ENCODE data around the gene HOXC6.

DNA sequence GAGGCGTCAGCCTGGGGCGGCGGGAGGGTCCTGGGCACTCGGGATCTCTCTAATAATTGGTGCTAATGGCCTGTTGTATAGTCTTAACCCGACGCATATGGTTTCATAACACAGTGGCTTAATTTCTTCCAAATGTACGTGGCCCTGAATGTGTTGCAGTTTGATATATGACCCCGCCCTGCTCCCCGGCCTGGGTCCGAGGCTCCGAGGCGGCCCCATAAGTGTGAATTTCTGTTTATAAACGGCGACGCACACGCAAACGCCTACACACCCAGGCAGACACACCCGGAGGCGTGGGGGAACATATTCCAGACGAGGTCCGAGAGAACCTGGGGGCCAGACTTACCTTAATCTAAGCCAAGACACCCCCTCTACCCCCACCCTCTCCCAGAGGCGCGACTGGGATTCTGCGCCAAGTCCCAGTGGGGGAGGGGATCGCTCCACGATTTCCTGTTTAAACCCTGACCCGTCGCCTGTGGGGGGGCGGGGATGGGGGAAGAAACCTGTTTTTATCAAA is 9.7 kb upstream of the HOXC6 start:
- TF ChIP-seq ZNF70 (CRISPR knock-in tag; IDR thresholded peaks at IDR 0.05), result no peak
- no peak for TF ChIP-seq BACH2 (CRISPR knock-in tag; IDR thresholded peaks at IDR 0.05; ENCODE audit: borderline replicate concordance)
- TF ChIP-seq ISL1 (CRISPR knock-in tag; IDR thresholded peaks at IDR 0.05), result no peak
- no peak for TF ChIP-seq ZFP3 (CRISPR knock-in tag; IDR thresholded peaks at IDR 0.05)
- TF ChIP-seq TOX (CRISPR knock-in tag; IDR thresholded peaks at IDR 0.05; ENCODE audit: borderline replicate concordance), result no peak
- TF ChIP-seq, protein P1, sequence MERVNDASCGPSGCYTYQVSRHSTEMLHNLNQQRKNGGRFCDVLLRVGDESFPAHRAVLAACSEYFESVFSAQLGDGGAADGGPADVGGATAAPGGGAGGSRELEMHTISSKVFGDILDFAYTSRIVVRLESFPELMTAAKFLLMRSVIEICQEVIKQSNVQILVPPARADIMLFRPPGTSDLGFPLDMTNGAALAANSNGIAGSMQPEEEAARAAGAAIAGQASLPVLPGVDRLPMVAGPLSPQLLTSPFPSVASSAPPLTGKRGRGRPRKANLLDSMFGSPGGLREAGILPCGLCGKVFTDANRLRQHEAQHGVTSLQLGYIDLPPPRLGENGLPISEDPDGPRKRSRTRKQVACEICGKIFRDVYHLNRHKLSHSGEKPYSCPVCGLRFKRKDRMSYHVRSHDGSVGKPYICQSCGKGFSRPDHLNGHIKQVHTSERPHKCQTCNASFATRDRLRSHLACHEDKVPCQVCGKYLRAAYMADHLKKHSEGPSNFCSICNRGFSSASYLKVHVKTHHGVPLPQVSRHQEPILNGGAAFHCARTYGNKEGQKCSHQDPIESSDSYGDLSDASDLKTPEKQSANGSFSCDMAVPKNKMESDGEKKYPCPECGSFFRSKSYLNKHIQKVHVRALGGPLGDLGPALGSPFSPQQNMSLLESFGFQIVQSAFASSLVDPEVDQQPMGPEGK (CRISPR knock-in tag; IDR thresholded peaks at IDR 0.05; ENCODE audit: borderline replicate concordance), result no peak
- no peak for TF ChIP-seq CSDC2 (CRISPR knock-in tag; IDR thresholded peaks at IDR 0.05)
- TF ChIP-seq GLIS3 (CRISPR knock-in tag; IDR thresholded peaks at IDR 0.05), result no peak
- no peak for TF ChIP-seq ZFP30 (CRISPR knock-in tag; IDR thresholded peaks at IDR 0.05)
- TF ChIP-seq RARB (CRISPR knock-in tag; IDR thresholded peaks at IDR 0.05), result no peak
- TF ChIP-seq ZNF8 (CRISPR knock-in tag; IDR thresholded peaks at IDR 0.05), result no peak
- no peak for TF ChIP-seq ZNF565 (CRISPR knock-in tag; conservative IDR thresholded peaks at IDR 0.05; ENCODE audit: low read depth)
- TF ChIP-seq ZC3H10 (CRISPR knock-in tag; IDR thresholded peaks at IDR 0.05), result no peak

Measured in SK-N-SH treated with all-trans-retinoic acid at 6 μM for 48 hours (cell line).